BJ (cell line): ENCODE data around the gene KIF9. TPM values are rescaled to one million over a fixed set of nuclear protein-coding genes. Genes with fewer than 3 reads are reported as not detected.

ENCODE experiments used
- CTCF ChIA-PET: fragments of 350-600 bp; formaldehyde crosslinking; extraction: SDS; loops from one replicate; lab custom pipeline; 2021; ENCODE audit warnings: antibody characterized with exemption, inconsistent platforms; lab: Yijun Ruan, JAX
- POLR2A ChIA-PET: fragments of 300-600 bp; sonication (Branson Sonifier 250); formaldehyde crosslinking; extraction: SDS; loops from one replicate; lab custom pipeline; 2021; ENCODE audit warnings: antibody characterized with exemption; lab: Charles Lee
- DNase-seq: peaks from one replicate; pipeline ENCODE4 v3.0.0-alpha.2; 2011; ENCODE audit warnings: low read depth
- H3K27me3 ChIP-seq: 2 replicates; pipeline ENCODE4 v1.6.0; 2011; ENCODE audit warnings: low read length; ENCODE audit not compliant: control insufficient read depth, insufficient read depth
- H3K36me3 ChIP-seq: 2 replicates; pipeline ENCODE4 v1.5.1; 2011; ENCODE audit warnings: low read length; ENCODE audit not compliant: control insufficient read depth, insufficient read depth
- H3K4me3 ChIP-seq: 2 replicates; pipeline ENCODE4 v1.5.1; 2011; ENCODE audit warnings: low read depth, mild to moderate bottlenecking, control low read depth, low read length
- polyA plus RNA-seq: library from polyadenylated mRNA; depleted of rRNA; stranded (reverse); fragments of >200 nt; gene quantifications from 2 replicates; pipeline ENCODE4 v1.2.3, GENCODE V29; 2011
- TF ChIP-seq, protein P1 (sequence below): IDR thresholded peaks from 2 replicates; pipeline ENCODE4 v1.5.1; 2011; ENCODE audit warnings: low read depth, mild to moderate bottlenecking, control low read depth, inconsistent platforms, low read length, moderate library complexity; ENCODE audit not compliant: insufficient read depth

The KIF9 gene
- polyA plus RNA-seq, 1 experiment = 2.5 TPM

DNA sequence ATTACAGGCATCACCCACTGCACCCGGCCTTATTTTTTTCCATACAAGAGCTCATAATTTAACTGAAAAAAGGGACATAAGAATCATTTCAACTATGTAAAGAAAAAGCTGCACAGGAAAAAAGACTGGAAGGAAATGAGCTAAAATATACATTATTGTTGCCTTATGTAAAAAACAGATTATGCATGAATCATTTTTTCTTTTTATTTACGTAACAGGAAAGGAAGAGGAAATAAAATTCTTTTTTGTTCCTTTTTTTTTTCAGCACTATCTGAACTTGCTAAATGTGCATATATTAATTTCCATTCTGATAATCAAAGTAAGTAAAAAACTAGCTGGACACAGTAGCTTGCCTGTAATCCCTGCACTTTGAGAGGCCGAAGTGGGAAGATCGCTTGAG is 12.1 kb downstream of the KIF9 start:
- no peaks in the 10 kb centered on the region for H3K36me3 ChIP-seq
- POLR2A ChIA-PET = no interaction called here
- H3K27me3 ChIP-seq = no peaks in the 10 kb centered on the region
- TF ChIP-seq, protein P1, sequence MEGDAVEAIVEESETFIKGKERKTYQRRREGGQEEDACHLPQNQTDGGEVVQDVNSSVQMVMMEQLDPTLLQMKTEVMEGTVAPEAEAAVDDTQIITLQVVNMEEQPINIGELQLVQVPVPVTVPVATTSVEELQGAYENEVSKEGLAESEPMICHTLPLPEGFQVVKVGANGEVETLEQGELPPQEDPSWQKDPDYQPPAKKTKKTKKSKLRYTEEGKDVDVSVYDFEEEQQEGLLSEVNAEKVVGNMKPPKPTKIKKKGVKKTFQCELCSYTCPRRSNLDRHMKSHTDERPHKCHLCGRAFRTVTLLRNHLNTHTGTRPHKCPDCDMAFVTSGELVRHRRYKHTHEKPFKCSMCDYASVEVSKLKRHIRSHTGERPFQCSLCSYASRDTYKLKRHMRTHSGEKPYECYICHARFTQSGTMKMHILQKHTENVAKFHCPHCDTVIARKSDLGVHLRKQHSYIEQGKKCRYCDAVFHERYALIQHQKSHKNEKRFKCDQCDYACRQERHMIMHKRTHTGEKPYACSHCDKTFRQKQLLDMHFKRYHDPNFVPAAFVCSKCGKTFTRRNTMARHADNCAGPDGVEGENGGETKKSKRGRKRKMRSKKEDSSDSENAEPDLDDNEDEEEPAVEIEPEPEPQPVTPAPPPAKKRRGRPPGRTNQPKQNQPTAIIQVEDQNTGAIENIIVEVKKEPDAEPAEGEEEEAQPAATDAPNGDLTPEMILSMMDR = no peak
- no peak for DNase-seq
- CTCF ChIA-PET = interaction anchor here (0.7 to 1.0 kb wide), 2 partner anchors 19 to 376 kb away, joined by 3 to 5 read pairs; no protein-coding TSS in a partner anchor
- H3K4me3 ChIP-seq = no peak overlapping the region

DNA sequence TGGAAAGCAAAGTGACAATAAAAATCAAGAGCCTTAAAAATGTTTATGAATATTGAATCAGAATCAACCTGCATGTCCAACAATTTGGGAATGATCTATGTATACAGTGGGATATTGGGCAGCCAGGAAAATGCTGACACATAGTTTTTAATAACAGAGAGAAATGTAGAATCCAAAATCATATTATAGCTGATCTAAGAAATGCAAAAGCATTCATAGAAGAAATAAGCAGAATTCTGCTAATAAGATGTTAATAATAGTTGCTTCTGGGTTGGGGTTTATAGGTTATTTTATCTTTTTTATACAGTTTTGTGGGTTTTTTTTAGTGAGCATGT is 15.1 kb downstream of the KIF9 start:
- Histone ChIP-seq H3K36me3 (no peaks in the 10 kb centered on the region), H3K27me3 (no peaks in the 10 kb centered on the region), H3K4me3 (no peak overlapping the region)
- TF ChIP-seq, protein P1 = no peak
- DNase-seq = no peak
- POLR2A ChIA-PET = no interaction called here
- CTCF ChIA-PET = interaction anchor here (0.7 to 1.4 kb wide), 4 partner anchors 9 to 397 kb away, joined by 3 to 5 read pairs (median 3); no protein-coding TSS in a partner anchor

DNA sequence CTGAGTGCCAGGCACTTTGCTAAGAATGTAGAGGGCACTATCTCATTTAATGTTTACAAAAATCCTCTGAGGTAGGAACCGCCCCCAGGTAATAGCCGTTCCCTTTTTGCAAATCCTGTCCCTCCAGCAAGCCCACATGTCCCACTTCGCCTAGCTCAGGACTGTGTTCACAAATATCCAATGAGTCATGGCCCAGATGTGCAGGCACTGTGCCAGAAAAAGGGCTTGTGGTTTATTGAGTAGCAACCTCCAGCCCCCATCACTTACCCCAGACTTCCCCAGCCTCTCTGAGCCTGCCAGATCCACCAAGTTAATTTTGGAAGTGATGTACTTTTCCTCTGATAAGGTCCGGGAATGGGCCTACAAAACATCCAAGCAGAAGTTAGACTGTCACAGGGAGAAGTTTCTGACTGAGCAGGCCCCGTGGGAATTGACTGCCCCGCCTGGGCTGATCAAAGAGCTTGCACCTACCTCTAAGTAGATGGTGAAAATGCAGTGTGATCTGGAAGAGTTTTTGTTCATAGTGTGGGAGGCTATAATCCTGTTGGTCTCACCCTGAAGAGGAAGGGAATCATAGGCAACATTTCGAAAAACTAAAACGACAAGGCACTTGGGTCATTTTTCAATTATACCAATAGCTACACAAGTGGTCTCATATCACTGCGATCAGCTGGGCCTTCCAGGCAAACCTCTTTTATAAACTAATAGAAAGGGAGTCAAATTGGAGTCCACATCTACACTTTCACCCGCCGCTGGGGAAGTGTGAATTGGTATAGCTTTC is 15.7 kb downstream of the KIF9 start:
- CTCF ChIA-PET = interaction anchor here (0.7 to 1.4 kb wide), 4 partner anchors 10 to 396 kb away, joined by 3 to 5 read pairs (median 3); no protein-coding TSS in a partner anchor
- no peaks in the 10 kb centered on the region for H3K36me3 ChIP-seq
- DNase-seq = peak; percentile 74
- TF ChIP-seq, protein P1 = no peak
- no peak overlapping the region for H3K4me3 ChIP-seq
- POLR2A ChIA-PET = no interaction called here
- no peaks in the 10 kb centered on the region for H3K27me3 ChIP-seq

DNA sequence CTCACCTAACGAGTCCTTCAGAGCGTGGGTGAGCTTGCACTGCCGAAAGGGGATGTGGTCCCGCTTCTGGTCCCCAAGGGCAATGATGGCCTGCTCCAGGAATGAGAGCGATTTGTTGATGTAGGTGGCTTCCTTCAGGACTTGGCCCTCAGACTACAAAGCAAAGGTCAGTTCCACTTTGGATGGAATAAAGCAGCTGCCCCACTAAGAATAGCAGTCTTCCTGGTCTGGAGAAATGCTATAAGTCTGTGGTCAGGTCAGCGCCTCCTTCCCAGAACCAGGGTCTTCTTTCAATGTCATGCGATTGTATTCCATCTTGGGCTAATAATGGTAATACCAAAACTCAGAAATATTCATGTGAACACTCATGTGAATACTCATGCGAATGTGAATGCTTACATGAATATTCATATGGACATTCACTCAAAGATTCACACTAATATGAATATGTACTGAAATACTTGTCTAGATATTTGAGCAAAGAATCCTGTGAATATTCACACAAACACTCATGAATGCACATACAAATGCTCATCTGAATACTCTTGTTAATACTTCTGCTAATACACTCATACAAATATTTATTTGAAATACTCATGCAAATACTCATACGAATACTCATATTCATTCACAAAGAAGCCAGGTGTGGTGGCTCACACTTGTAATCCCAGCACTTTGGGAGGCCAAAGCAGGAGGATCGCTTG is 16.7 kb downstream of the KIF9 start:
- DNase-seq = no peak
- TF ChIP-seq, protein P1 = no peak
- Histone ChIP-seq H3K4me3 (no peak overlapping the region), H3K27me3 (no peaks in the 10 kb centered on the region), H3K36me3 (no peaks in the 10 kb centered on the region)
- CTCF ChIA-PET = no interaction called here
- POLR2A ChIA-PET = no interaction called here

DNA sequence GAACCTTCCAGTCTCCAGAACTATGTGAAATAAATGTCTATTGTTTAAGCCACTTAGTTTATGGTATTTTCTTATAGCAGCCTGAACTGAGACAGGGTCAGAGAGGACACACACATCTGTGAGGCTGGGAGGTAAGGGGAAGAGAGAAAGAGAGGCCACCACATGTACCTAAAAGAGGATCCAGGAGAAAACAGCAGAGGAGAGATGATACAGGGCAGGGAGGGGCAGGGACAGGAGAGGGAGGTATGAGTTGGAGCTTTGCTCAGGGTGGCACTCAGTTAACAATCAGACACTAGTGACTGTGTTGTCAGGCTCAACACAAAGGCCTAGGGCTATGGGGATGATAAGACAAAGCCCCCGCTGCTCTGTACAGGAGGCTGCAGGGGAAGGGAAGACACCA is 17.6 kb downstream of the KIF9 start:
- CTCF ChIA-PET = no interaction called here
- DNase-seq = no peak
- no peaks in the 10 kb centered on the region for H3K36me3 ChIP-seq
- no peak overlapping the region for H3K4me3 ChIP-seq
- no peaks in the 10 kb centered on the region for H3K27me3 ChIP-seq
- POLR2A ChIA-PET = no interaction called here
- TF ChIP-seq, protein P1 = no peak
